Trophoblast cell (in vitro differentiated cells and primary cell): ENCODE results near the gene MED14.
"Not testable (repeated sequence)": the region's sequence is repeated elsewhere in the genome, so short reads cannot be mapped to it uniquely, and the experiment has no call there.

Source experiments
- DNase-seq, 2 donors: peaks; one replicate each; pipeline ENCODE4 v3.0.0-alpha.2; 2016
- H2AFZ ChIP-seq: 2 replicates; pipeline ENCODE4 v1.6.1; 2013; ENCODE audit warnings: low read length, moderate library complexity, mild to moderate bottlenecking; ENCODE audit not compliant: insufficient read depth, poor library complexity
- H2AK5ac ChIP-seq: 2 replicates; pipeline ENCODE4 v1.6.1; 2013; ENCODE audit warnings: mild to moderate bottlenecking, low read length
- H2BK120ac ChIP-seq: 2 replicates; pipeline ENCODE4 v1.6.1; 2013; ENCODE audit warnings: low read length, mild to moderate bottlenecking, moderate library complexity; ENCODE audit not compliant: insufficient read depth, poor library complexity
- H2BK12ac ChIP-seq: 2 replicates; pipeline ENCODE4 v1.6.1; 2013; ENCODE audit warnings: mild to moderate bottlenecking, low read length, moderate library complexity
- H2BK5ac ChIP-seq: 2 replicates; pipeline ENCODE4 v1.6.1; 2013; ENCODE audit warnings: low read length, low read depth, moderate library complexity, mild to moderate bottlenecking; ENCODE audit not compliant: poor library complexity
- H3K14ac ChIP-seq: 2 replicates; pipeline ENCODE4 v1.6.1; 2013; ENCODE audit warnings: mild to moderate bottlenecking, low read length
- H3K18ac ChIP-seq: 2 replicates; pipeline ENCODE4 v1.6.1; 2013; ENCODE audit warnings: mild to moderate bottlenecking, low read length
- H3K23ac ChIP-seq: 2 replicates; pipeline ENCODE4 v1.6.1; 2013; ENCODE audit warnings: low read length
- H3K27ac ChIP-seq: 2 replicates; pipeline ENCODE4 v1.5.1; 2013; ENCODE audit warnings: low read depth, mild to moderate bottlenecking, inconsistent platforms, low read length, moderate library complexity
- H3K27me3 ChIP-seq: 2 replicates; pipeline ENCODE4 v1.6.1; 2013; ENCODE audit warnings: inconsistent platforms, mild to moderate bottlenecking, low read length, moderate library complexity; ENCODE audit not compliant: insufficient read depth
- H3K36me3 ChIP-seq, 2 experiments: 1 replicate in 1 of 2; 2 replicates in 1 of 2; pipeline ENCODE4 v1.6.1; 2013; ENCODE audit warnings: low read length in 2 of 2, mild to moderate bottlenecking in 2 of 2, moderate library complexity in 1 of 2; ENCODE audit not compliant: insufficient read depth in 2 of 2, control insufficient read depth in 1 of 2
- H3K4ac ChIP-seq: 2 replicates; pipeline ENCODE4 v1.6.1; 2013; ENCODE audit warnings: low read depth, mild to moderate bottlenecking, low read length, moderate library complexity
- H3K4me1 ChIP-seq, 2 experiments: 1 replicate in 1 of 2; 2 replicates in 1 of 2; pipeline ENCODE4 v1.6.1; 2013; ENCODE audit warnings: low read length in 2 of 2, mild to moderate bottlenecking in 2 of 2, moderate library complexity in 1 of 2; ENCODE audit not compliant: insufficient read depth in 2 of 2, control insufficient read depth in 1 of 2
- H3K4me2 ChIP-seq: 2 replicates; pipeline ENCODE4 v1.6.1; 2013; ENCODE audit warnings: inconsistent platforms, mild to moderate bottlenecking, low read length, moderate library complexity
- H3K4me3 ChIP-seq: 2 replicates; pipeline ENCODE4 v1.5.1; 2013; ENCODE audit warnings: mild to moderate bottlenecking, low read depth, low read length, inconsistent platforms
- H3K79me1 ChIP-seq: one replicate; pipeline ENCODE4 v1.6.1; 2013; ENCODE audit warnings: low read length
- H3K79me2 ChIP-seq: 2 replicates; pipeline ENCODE4 v1.6.1; 2013; ENCODE audit warnings: low read length, mild to moderate bottlenecking; ENCODE audit not compliant: control insufficient read depth, insufficient read depth, poor library complexity
- H3K9ac ChIP-seq: 2 replicates; pipeline ENCODE4 v1.6.1; 2013; ENCODE audit warnings: mild to moderate bottlenecking, low read length
- H3K9me3 ChIP-seq: 2 replicates; pipeline ENCODE4 v1.6.1; 2013; ENCODE audit warnings: low read depth, mild to moderate bottlenecking, control low read depth, inconsistent platforms, low read length; ENCODE audit not compliant: insufficient read depth
- H4K12ac ChIP-seq: 2 replicates; pipeline ENCODE4 v1.6.1; 2013; ENCODE audit warnings: low read depth, mild to moderate bottlenecking, low read length, moderate library complexity
- H4K8ac ChIP-seq: 2 replicates; pipeline ENCODE4 v1.6.1; 2013; ENCODE audit warnings: low read depth, mild to moderate bottlenecking, low read length, moderate library complexity
- H4K91ac ChIP-seq: one replicate; pipeline ENCODE4 v1.6.1; 2013; ENCODE audit warnings: low read depth, mild to moderate bottlenecking, low read length, moderate library complexity
- WGBS: extraction: QIAGEN DNeasy Blood & Tissue Kit; methylation state at CpG from one replicate; pipeline ENCODE4 v1.1.7; 2013; ENCODE audit warnings: missing lambda C conversion rate; ENCODE audit not compliant: insufficient read length, insufficient coverage; ENCODE audit errors: extremely low coverage; 5-methylcytosine and 5-hydroxymethylcytosine counted together

Gene MED14

DNA sequence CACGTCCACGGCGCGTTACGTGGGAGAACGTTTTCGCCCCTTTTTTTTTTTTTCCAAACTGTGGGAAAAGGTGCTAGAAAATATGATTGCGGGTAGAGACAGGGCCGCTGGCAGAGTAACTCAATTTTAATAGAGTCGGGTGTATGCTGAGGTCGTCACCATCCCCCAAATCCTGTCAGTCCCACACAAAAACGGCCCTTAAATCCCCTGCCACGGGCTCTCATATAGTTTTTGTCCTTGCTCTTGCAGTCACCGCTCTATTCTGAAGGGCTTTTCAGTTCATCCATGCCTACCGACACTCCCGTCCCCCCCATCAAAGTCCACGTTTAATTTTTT, 796 bp upstream of the MED14 start:
- peak overlapping the region; percentile 82 for H2BK5ac ChIP-seq
- H3K9ac ChIP-seq, result no peak overlapping the region
- peak overlapping the region; percentile 98 for H4K8ac ChIP-seq
- peak overlapping the region; percentile 70 for H3K14ac ChIP-seq
- peaks cover 6% of the 10 kb centered on the region for H3K79me1 ChIP-seq
- peak overlapping the region; percentile 97 for H3K4me3 ChIP-seq
- H2AK5ac ChIP-seq, result no peak overlapping the region
- no peak overlapping the region for H3K4ac ChIP-seq
- no peaks in the 10 kb centered on the region for H3K4me1 ChIP-seq
- H3K18ac ChIP-seq, result peak overlapping the region; percentile 78
- peaks cover 2% of the 10 kb centered on the region for H3K79me2 ChIP-seq
- peak overlapping the region; percentile 89 for H3K27ac ChIP-seq
- H3K27me3 ChIP-seq, result no peaks in the 10 kb centered on the region
- peak overlapping the region; percentile 63 for H2AFZ ChIP-seq
- WGBS, result no CpG with 5 or more reads among the region's 17 CpGs
- DNase-seq, result no peak
- no peak overlapping the region for H2BK12ac ChIP-seq
- H3K23ac ChIP-seq, result no peak overlapping the region
- peak overlapping the region; percentile 77 for H4K91ac ChIP-seq
- peak overlapping the region; percentile 62 for H4K12ac ChIP-seq
- no peaks in the 10 kb centered on the region for H3K36me3 ChIP-seq
- H3K4me2 ChIP-seq, result peak overlapping the region; percentile 54
- H3K9me3 ChIP-seq, result no peaks in the 10 kb centered on the region
- H2BK120ac ChIP-seq, result peak overlapping the region; percentile 60

DNA sequence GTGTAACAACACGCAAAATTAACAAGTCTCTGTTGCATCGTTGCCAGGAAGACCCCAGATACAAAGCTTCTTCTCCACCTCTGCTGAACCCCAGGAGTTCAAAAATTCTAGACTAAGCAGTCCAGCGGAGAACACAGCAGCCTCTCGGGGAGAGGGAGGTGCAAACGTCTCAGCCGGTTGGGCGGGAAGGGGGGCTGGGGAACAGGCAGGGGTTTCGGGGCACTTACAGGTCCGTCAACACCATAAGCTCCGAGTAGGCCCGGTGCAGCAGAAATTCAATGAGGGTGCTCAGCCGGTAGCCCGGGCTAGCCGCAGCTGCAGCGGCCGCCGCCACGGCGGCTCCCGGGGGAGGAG, 394 bp downstream of the MED14 start:
- Histone ChIP-seq H3K23ac (no peak overlapping the region), H3K14ac (no peak overlapping the region), H3K36me3 (no peaks in the 10 kb centered on the region), H2BK120ac (peak overlapping the region; percentile 88), H3K4me3 (peak overlapping the region; percentile 97), H3K9me3 (no peaks in the 10 kb centered on the region), H3K18ac (no peak overlapping the region), H4K12ac (peak overlapping the region; percentile 75), H3K4ac (peak overlapping the region; percentile 79), H3K79me2 (peaks cover 6% of the 10 kb centered on the region), H2AK5ac (no peak overlapping the region), H3K9ac (peak overlapping the region; percentile 72), H2BK12ac (no peak overlapping the region), H2AFZ (peak overlapping the region; percentile 93), H3K4me2 (peak overlapping the region; percentile 67), H2BK5ac (peak overlapping the region; percentile 88), H3K79me1 (peaks cover 6% of the 10 kb centered on the region), H4K91ac (peak overlapping the region; percentile 94), H4K8ac (peak overlapping the region; percentile 90), H3K4me1 (no peaks in the 10 kb centered on the region), H3K27ac (peak overlapping the region; percentile 93), H3K27me3 (no peaks in the 10 kb centered on the region)
- no peak for DNase-seq
- WGBS, result no CpG with 5 or more reads among the region's 20 CpGs

DNA sequence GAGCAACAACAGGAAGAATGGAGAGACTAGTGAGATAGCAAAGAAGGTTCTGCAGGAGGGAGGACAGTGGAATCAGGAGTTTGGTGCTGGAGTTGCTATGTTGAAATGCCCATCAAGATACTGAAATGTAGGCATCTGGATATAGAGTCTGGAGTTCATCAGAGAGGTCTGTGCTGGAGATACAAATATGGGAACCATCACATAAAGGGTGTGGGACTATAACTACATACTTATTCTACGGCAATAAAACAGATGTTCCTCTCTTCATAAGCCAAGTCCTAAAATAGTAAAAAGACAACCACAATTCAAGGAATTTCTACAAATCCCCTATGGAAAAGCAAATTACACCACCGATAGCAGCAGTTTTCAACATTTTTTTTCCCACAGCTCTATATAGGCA, 1.6 kb downstream of the MED14 start:
- H3K4me1 ChIP-seq, result no peaks in the 10 kb centered on the region
- no CpG with 5 or more reads among the region's 2 CpGs for WGBS
- no peaks in the 10 kb centered on the region for H3K36me3 ChIP-seq
- H3K79me2 ChIP-seq, result peaks cover 6% of the 10 kb centered on the region
- H2BK120ac ChIP-seq, result no peak overlapping the region
- H3K9me3 ChIP-seq, result no peaks in the 10 kb centered on the region
- H3K27ac ChIP-seq, result no peak overlapping the region
- H3K4me2 ChIP-seq, result no peak overlapping the region
- no peak overlapping the region for H2BK5ac ChIP-seq
- H3K9ac ChIP-seq, result no peak overlapping the region
- no peak overlapping the region for H2AK5ac ChIP-seq
- H3K18ac ChIP-seq, result no peak overlapping the region
- no peak overlapping the region for H3K4ac ChIP-seq
- H3K4me3 ChIP-seq, result no peak overlapping the region
- no peak overlapping the region for H3K14ac ChIP-seq
- H2AFZ ChIP-seq, result no peak overlapping the region
- no peak for DNase-seq
- H4K91ac ChIP-seq, result no peak overlapping the region
- no peaks in the 10 kb centered on the region for H3K27me3 ChIP-seq
- H4K8ac ChIP-seq, result no peak overlapping the region
- no peak overlapping the region for H4K12ac ChIP-seq
- no peak overlapping the region for H2BK12ac ChIP-seq
- peaks cover 6% of the 10 kb centered on the region for H3K79me1 ChIP-seq
- no peak overlapping the region for H3K23ac ChIP-seq

DNA sequence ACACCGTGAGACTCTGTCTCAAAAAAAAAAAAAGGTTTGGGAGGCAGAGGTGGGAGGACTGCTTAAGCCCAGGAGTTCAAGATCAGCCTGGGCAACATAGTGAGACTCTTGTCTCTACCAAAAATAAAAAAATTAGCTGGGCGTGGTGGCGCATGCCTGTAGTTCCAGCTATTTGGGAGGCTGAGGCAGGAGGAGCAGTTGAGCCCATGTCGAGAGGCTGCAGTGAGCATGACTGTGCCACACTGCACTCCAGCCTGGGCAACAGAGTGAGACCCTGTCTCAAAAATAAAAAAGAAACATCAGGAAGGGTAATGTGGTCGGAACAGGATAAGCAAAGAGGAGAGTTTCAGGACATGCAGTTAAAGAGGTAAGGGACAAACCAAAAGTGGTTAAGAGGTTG, 2.8 kb downstream of the MED14 start:
- not testable (repeated sequence) for H3K36me3 ChIP-seq, H2BK120ac ChIP-seq, DNase-seq, H3K79me2 ChIP-seq, H4K12ac ChIP-seq, H3K4ac ChIP-seq, H3K4me1 ChIP-seq, H3K14ac ChIP-seq, H3K4me2 ChIP-seq, H4K91ac ChIP-seq, H3K18ac ChIP-seq, H3K9me3 ChIP-seq, H2BK5ac ChIP-seq, H3K79me1 ChIP-seq, H3K9ac ChIP-seq, H3K27ac ChIP-seq, H3K27me3 ChIP-seq, H3K4me3 ChIP-seq, H2BK12ac ChIP-seq, H3K23ac ChIP-seq, H2AFZ ChIP-seq, H2AK5ac ChIP-seq, H4K8ac ChIP-seq
- WGBS, result no CpG with 5 or more reads among the region's 5 CpGs
